HEK293T (cell line): ENCODE results near the gene CADPS.

Experiments used
- BHLHE40 ChIP-seq: fragments of 450-650 bp; IDR thresholded peaks from 2 replicates; pipeline ENCODE4 v1.6.1; 2016; ENCODE audit warnings: mild to moderate bottlenecking, moderate library complexity, borderline replicate concordance
- FOXA1 ChIP-seq: fragments of 450-650 bp; IDR thresholded peaks from 2 replicates; pipeline ENCODE4 v1.6.1; 2016; ENCODE audit warnings: mild to moderate bottlenecking
- HDGF ChIP-seq: fragments of 450-650 bp; IDR thresholded peaks from 2 replicates; pipeline ENCODE4 v1.6.1; 2017; ENCODE audit warnings: antibody characterized with exemption, borderline replicate concordance
- NFRKB ChIP-seq: fragments of 450-650 bp; IDR thresholded peaks from 2 replicates; pipeline ENCODE4 v1.6.1; 2016; ENCODE audit warnings: mild to moderate bottlenecking, moderate library complexity
- SP1 ChIP-seq: fragments of 450-650 bp; IDR thresholded peaks from 2 replicates; pipeline ENCODE4 v1.6.1; 2017
- TARDBP ChIP-seq: fragments of 450-650 bp; IDR thresholded peaks from 2 replicates; pipeline ENCODE4 v1.6.1; 2016
- ZNF384 ChIP-seq: fragments of 450-650 bp; IDR thresholded peaks from 2 replicates; pipeline ENCODE4 v1.6.1; 2016
- TF ChIP-seq, protein P1 (sequence below): fragments of 450-650 bp; IDR thresholded peaks from 2 replicates; pipeline ENCODE4 v1.6.1; 2016

DNA sequence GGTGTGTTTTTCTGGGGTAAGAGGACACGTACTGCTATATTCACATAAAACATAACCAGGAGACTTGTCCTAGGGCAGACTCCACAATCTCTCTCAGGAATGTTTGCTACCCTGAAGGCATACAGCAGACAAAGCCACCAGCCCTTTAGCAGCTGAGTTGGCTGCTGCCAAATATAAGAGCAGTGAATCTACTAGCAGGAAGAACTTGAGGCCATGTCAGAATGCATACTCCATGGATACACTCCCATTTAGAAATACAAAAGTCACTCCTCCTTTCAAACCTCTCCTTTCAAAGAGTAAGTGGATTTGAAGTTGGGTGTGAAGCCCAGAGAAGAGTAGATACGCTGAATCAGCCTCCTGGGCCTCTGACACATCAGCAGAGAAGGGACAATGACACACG lies 94.1 kb downstream of the CADPS start:
- no peak for TF ChIP-seq FOXA1
- TF ChIP-seq BHLHE40, result no peak
- no peak for TF ChIP-seq ZNF384
- TF ChIP-seq NFRKB, result no peak
- no peak for TF ChIP-seq SP1
- TF ChIP-seq HDGF, result no peak
- no peak for TF ChIP-seq TARDBP
- TF ChIP-seq, protein P1, sequence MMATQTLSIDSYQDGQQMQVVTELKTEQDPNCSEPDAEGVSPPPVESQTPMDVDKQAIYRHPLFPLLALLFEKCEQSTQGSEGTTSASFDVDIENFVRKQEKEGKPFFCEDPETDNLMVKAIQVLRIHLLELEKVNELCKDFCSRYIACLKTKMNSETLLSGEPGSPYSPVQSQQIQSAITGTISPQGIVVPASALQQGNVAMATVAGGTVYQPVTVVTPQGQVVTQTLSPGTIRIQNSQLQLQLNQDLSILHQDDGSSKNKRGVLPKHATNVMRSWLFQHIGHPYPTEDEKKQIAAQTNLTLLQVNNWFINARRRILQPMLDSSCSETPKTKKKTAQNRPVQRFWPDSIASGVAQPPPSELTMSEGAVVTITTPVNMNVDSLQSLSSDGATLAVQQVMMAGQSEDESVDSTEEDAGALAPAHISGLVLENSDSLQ, result no peak
